Measurements from ENCODE around the gene CBFA2T2. TPM values are rescaled to one million over a fixed set of nuclear protein-coding genes. Genes with fewer than 3 reads are reported as not detected.
"Not testable (repeated sequence)": the region's sequence is repeated elsewhere in the genome, so short reads cannot be mapped to it uniquely, and the experiment has no call there.

The CBFA2T2 gene
- total RNA-seq, 1 experiment from 2014 or later, result 2.9 TPM

GRCh38 chr20:33693741-33694638, 204.1 kb downstream of the CBFA2T2 start:
- no peak for DNase-seq (ENCODE audit: low read depth)

- DNase-seq (ENCODE audit: low read depth), result no peak
Measured at GRCh38 chr20:33694639-33695012, 204.7 kb downstream of the CBFA2T2 start.

- DNase-seq (ENCODE audit: low read depth), result no peak
Measured at GRCh38 chr20:33696448-33696847, 206.6 kb downstream of the CBFA2T2 start.

DNA sequence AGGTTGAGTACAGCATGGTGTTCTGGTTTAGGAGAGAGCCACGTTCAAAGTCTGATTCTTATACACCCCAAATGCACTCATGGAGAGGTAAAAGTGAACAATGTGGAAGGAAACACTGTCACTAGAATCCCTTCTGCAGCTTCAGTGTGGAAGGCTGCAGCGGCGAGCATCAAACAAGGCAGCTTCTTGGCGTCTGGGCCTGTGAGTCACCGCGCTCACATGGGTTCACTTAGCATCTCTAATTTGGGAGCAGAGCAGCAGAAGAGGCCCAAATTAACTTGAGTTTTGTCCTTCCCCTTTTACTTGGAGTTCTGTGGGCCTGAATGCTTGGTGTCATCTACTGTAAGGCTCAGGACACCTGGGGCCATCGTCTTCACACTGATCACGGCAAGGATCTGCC, 207.2 kb downstream of the CBFA2T2 start:
- no peak for DNase-seq (ENCODE audit: low read depth)

DNA sequence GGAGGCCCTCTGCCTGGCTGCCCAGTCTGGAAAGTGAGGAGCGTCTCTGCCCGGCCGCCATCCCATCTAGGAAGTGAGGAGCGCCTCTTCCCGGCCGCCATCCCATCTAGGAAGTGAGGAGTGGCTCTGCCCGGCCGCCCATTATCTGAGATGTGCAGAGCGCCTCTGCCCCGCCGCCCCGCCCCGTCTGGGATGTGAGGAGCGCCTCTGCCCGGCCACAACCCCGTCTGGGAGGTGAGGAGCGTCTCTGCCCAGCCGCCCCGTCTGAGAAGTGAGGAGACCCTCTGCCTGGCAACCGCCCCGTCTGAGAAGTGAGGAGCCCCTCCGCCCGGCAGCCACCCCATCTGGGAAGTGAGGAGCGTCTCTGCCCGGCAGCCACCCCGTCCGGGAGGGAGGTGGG, 209.1 kb downstream of the CBFA2T2 start:
- not testable (repeated sequence) for DNase-seq (ENCODE audit: low read depth)

Other genes starting within 250 kb of the CBFA2T2 start
- gene BPIFB1, start 206.9 kb upstream of the CBFA2T2 start, total RNA-seq (2014; rRNA removed; shearing (Covaris generic)), result not detected in 2 replicates
- gene CDK5RAP1, start 88.6 kb upstream of the CBFA2T2 start, total RNA-seq (2014; rRNA removed; shearing (Covaris generic)), result 33.5 and 42.7 TPM in 2 replicates
- 12.3 and 14.6 TPM in 2 replicates for gene SNTA1, start 46.3 kb upstream of the CBFA2T2 start, total RNA-seq (2014; rRNA removed; shearing (Covaris generic))
- 0.16 TPM in 1 of 2 replicates, not detected in the other for gene C20orf144, start 172.2 kb downstream of the CBFA2T2 start, total RNA-seq (2014; rRNA removed; shearing (Covaris generic))
- 0.06 TPM in 1 of 2 replicates, not detected in the other for gene ACTL10, start 176.8 kb downstream of the CBFA2T2 start, total RNA-seq (2014; rRNA removed; shearing (Covaris generic))
- gene NECAB3, start 184.3 kb downstream of the CBFA2T2 start, total RNA-seq (2014; rRNA removed; shearing (Covaris generic)), result 22.8 and 25.1 TPM in 2 replicates
- 37.1 and 48.7 TPM in 2 replicates for gene E2F1, start 196.3 kb downstream of the CBFA2T2 start, total RNA-seq (2014; rRNA removed; shearing (Covaris generic))
- gene PXMP4, start 230.2 kb downstream of the CBFA2T2 start, total RNA-seq (2014; rRNA removed; shearing (Covaris generic)), result 5.1 and 5.6 TPM in 2 replicates
- gene ZNF341, start 241.9 kb downstream of the CBFA2T2 start, total RNA-seq (2014; rRNA removed; shearing (Covaris generic)), result 2.4 and 3.2 TPM in 2 replicates

All from HT1080 (cell line).